Esophagus mucosa (tissue), 1 donor: ENCODE results near the gene NEDD4. TPM values are rescaled to one million over a fixed set of nuclear protein-coding genes. Genes with fewer than 3 reads are reported as not detected.
"Not testable (repeated sequence)": the region's sequence is repeated elsewhere in the genome, so short reads cannot be mapped to it uniquely, and the experiment has no call there.

Experiments used
- ATAC-seq: fragments of 200-7000 bp; cut with Tn5 transposase; one replicate; pipeline ENCODE4 v1.9.1; 2020
- total RNA-seq: library from RNA; stranded (reverse); gene quantifications from one replicate; pipeline ENCODE4 v1.2.4, GENCODE V29; 2023
- donor health status: DM: yes; HTN: yes; CAD: no.

The NEDD4 gene
- total RNA-seq, 1 donor from 2014 or later, result 9.3 TPM

DNA sequence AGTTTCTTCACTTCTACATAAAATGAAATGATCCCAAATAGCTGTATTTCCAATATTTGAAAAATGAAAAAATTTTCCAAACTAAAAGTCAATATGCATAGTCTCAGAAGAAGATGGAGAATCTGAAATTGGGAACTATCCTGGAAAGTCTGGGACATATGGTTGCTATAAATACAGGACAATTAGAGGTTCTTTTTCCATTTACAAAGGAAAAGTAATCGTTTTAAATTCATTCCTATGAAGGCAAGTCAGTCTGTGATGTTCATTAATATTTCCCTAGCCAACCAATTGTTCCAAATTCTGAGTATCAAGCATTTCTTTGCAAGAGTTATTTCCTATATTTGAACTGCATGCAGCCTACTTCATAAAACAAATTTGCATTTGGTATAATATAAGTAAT lies 102.2 kb downstream of the NEDD4 start:
- no peak for ATAC-seq

- no peak for ATAC-seq
Observed at GRCh38 chr15:55884223-55884622, 109.2 kb downstream of the NEDD4 start.

- ATAC-seq, result no peak
Observed at GRCh38 chr15:55879181-55879580, 114.2 kb downstream of the NEDD4 start.

- no peak for ATAC-seq
Observed at GRCh38 chr15:55873024-55873720, 120.2 kb downstream of the NEDD4 start.

- no peak for ATAC-seq
Observed at GRCh38 chr15:55872471-55872870, 120.9 kb downstream of the NEDD4 start.

- no peak for ATAC-seq
Observed at GRCh38 chr15:55869660-55870059, 123.8 kb downstream of the NEDD4 start.

DNA sequence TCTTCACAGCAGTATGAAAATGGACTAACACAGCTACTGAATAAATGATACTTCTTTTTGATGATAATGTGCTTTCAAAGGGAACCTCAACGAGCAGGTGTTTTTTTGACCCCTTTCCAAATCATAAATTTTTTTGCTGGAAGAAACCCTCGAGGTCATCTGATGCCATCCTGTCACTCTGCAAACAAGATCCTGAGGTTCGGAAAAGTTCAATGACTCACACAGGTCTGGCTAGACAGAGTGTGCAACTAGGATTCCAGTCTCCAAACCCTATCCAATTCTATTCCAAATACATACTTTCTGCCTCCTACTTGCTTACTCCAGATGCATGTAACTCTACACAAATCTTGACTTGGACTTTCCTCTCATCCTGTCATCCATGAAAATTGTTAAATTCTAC lies 124.7 kb downstream of the NEDD4 start:
- no peak for ATAC-seq

GRCh38 chr15:55868291-55868690 lies 125.1 kb downstream of the NEDD4 start:
- not testable (repeated sequence) for ATAC-seq

GRCh38 chr15:55863911-55864310 lies 129.5 kb downstream of the NEDD4 start:
- no peak for ATAC-seq

DNA sequence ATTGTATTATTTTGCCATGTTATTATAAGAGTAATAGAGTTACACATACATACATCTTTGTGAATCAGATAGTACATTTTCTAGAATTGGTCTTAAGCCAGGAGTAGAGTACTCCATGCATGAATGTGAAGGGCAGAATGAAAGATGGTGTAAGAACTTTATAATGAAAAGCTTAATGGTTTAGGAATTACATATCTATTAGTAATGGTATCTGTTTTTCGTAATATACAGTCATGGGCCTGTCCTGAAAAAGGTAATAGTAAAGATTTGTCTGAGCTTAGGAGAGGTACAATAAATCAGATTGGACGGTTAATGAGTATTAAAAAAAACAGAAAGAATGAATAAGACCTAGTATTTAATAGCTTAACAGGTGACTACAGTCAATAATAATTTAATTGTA lies 132.3 kb downstream of the NEDD4 start:
- no peak for ATAC-seq

GRCh38 chr15:55860468-55860867 lies 132.9 kb downstream of the NEDD4 start:
- ATAC-seq, result no peak

GRCh38 chr15:55859681-55860080 lies 133.7 kb downstream of the NEDD4 start:
- ATAC-seq, result no peak

- ATAC-seq, result no peak
Observed at GRCh38 chr15:55858661-55859060, 134.8 kb downstream of the NEDD4 start.

DNA sequence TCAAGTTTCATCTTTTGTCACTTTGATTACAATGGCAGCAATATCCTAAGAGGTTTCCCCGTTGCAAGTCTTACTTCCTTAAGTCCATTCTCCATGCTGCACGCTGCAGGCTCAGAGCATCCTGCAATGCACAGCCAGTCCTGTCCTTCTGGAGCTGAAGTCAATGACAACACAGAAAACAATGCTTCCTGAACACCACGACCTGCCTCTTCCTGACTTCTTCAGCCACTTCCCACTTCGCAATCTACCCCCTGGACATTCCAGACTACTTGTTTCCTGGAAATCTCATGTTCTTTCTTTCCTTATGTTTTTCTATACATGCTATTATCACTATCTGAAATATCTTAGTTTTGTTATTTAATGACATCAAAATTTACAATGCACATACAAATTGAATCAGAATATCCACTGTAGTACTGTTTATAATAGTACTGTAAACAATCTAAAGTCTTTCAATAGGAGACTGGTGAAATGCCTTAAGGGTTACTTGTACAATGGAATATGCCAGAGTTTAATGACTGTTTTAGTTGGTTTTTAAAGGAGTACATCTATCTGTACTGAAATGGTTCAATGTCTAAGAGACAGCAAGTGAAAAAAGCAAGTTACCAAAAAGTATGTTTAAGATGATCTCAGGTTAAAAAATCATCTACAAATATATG lies 136.8 kb downstream of the NEDD4 start:
- ATAC-seq, result no peak

- ATAC-seq, result no peak
Observed at GRCh38 chr15:55853134-55853533, 140.3 kb downstream of the NEDD4 start.

GRCh38 chr15:55846116-55846707 lies 147.2 kb downstream of the NEDD4 start:
- ATAC-seq, result peak; percentile 69

DNA sequence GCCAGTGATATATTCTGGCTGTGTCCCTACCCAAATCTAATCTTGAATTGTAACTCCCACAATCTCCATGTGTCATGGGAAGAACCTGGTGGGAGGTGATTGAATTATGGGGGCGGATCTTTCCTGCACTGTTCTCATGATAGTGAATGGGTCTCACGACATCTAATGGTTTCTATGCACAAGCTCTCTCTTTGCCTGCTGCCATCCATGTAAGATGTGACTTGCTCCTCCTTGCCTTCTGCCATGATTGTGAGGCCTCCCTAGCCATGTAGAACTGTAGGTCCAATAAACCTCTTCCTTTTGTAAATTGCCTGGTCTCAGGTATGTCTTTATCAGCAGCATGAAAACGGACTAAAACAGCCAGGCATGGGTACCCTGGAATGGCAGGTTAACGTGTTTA lies 150.5 kb downstream of the NEDD4 start:
- ATAC-seq, result not testable (repeated sequence)

GRCh38 chr15:55835866-55836265 lies 157.5 kb downstream of the NEDD4 start:
- no peak for ATAC-seq

GRCh38 chr15:55834331-55834730 lies 159.1 kb downstream of the NEDD4 start:
- ATAC-seq, result no peak

- ATAC-seq, result peak; percentile 23
Observed at GRCh38 chr15:55829826-55830225, 163.6 kb downstream of the NEDD4 start.

DNA sequence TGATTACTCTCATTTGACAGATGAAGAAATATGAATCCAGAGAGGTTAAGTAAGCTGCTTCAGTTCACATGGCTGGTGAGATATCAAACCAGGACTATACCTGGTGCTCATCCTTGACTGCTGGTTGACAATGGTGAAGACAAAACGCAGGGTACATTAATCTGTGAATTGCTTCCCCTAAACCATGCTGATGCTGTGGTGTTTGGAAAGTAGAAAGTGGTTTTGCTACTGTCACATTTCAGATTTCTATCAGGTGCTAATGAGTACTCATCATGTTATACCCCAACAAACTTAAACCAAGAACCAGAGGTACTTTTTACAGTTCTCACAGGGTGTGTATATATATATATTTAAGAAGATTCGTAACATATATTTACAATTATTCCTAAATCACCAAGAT lies 165.5 kb downstream of the NEDD4 start:
- no peak for ATAC-seq

GRCh38 chr15:55827204-55827603 lies 166.2 kb downstream of the NEDD4 start:
- ATAC-seq, result no peak

DNA sequence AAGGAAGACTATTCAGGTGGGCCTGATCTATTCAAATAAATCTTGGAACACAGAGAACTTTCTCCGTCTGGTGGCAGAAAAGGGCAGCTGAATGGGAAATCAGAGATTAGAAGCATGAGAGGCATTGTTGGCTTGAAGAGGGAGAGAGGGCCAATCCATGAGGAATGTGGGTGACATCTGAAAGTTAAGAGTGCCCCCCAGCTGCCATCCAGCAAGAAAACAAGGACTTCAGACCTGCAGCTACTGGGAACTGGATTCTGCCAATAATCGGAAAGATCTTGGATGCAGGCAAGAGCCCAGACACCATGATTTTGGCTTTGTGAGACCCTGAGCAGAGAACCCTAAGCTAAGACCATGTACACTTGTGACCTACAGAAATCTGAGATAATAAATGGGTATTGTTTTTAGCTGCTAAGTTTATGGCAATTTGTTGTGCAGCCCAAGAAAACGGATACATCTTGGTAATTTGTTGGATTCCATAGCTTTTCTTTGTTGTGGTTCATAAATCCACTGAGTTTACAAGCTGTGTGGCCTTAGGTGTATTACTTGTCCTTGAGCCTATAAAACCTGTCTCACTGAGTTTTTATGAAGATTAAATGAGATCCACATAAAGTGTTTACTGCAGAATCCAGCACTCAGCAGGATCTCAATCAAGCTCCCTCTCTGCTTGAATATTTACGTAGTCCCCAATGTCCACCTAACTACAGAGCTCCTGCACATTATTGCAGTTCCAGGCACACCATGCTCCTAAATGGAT lies 168.4 kb downstream of the NEDD4 start:
- no peak for ATAC-seq
